Measurements from ENCODE around the gene CCDC88A.

CCDC88A gene

GRCh38 chr2:55419679-55420438 lies at the start of gene CCDC88A:
Gene CCDC88A, minus strand, starts transcription at chr2:55419856. Its CDS starts 777 bp downstream, at chr2:55419079.
- TF ChIP-seq CTCF (IDR thresholded peaks at IDR 0.05; ENCODE audit: borderline replicate concordance, control extremely low read depth, extremely low read depth, insufficient read depth, missing control alignments): no peak
- in situ Hi-C loops (cut with MboI; ENCODE audit: low sequenced_read_pairs, unreplicated experiment): no loop called here
- DNase-seq (ENCODE audit: low spot score): peak; percentile 88

GRCh38 chr2:55461679-55462078 lies 42.0 kb upstream of the CCDC88A start:
- in situ Hi-C loops (cut with MboI; ENCODE audit: low sequenced_read_pairs, unreplicated experiment): no loop called here
- TF ChIP-seq CTCF (IDR thresholded peaks at IDR 0.05; ENCODE audit: borderline replicate concordance, control extremely low read depth, extremely low read depth, insufficient read depth, missing control alignments): no peak

GRCh38 chr2:55460562-55460961 lies 40.9 kb upstream of the CCDC88A start:
- in situ Hi-C loops (cut with MboI; ENCODE audit: low sequenced_read_pairs, unreplicated experiment): no loop called here
- TF ChIP-seq CTCF (IDR thresholded peaks at IDR 0.05; ENCODE audit: borderline replicate concordance, control extremely low read depth, extremely low read depth, insufficient read depth, missing control alignments): no peak
- DNase-seq (ENCODE audit: low spot score): no peak

More at GRCh38 chr2:55461679-55462078, 42.0 kb upstream of the CCDC88A start:
- DNase-seq (ENCODE audit: low spot score): no peak

GRCh38 chr2:55459714-55460274 lies 40.1 kb upstream of the CCDC88A start:
- TF ChIP-seq CTCF (IDR thresholded peaks at IDR 0.05; ENCODE audit: borderline replicate concordance, control extremely low read depth, extremely low read depth, insufficient read depth, missing control alignments): no peak
- DNase-seq (ENCODE audit: low spot score): no peak
- in situ Hi-C loops (cut with MboI; ENCODE audit: low sequenced_read_pairs, unreplicated experiment): no loop called here

- TF ChIP-seq CTCF (IDR thresholded peaks at IDR 0.05; ENCODE audit: borderline replicate concordance, control extremely low read depth, extremely low read depth, insufficient read depth, missing control alignments): no peak
- DNase-seq (ENCODE audit: low spot score): no peak
- in situ Hi-C loops (cut with MboI; ENCODE audit: low sequenced_read_pairs, unreplicated experiment): no loop called here
These were observed 39.6 kb upstream of the CCDC88A start for GRCh38 chr2:55459279-55459678.

GRCh38 chr2:55454121-55454520 lies 34.5 kb upstream of the CCDC88A start:
- DNase-seq (ENCODE audit: low spot score): no peak
- TF ChIP-seq CTCF (IDR thresholded peaks at IDR 0.05; ENCODE audit: borderline replicate concordance, control extremely low read depth, extremely low read depth, insufficient read depth, missing control alignments): no peak
- in situ Hi-C loops (cut with MboI; ENCODE audit: low sequenced_read_pairs, unreplicated experiment): no loop called here
